Measurements from ENCODE around the gene HSPG2.
"Not testable (repeated sequence)": the region's sequence is repeated elsewhere in the genome, so short reads cannot be mapped to it uniquely, and the experiment has no call there.

The HSPG2 gene

GRCh38 chr1:21937034-21937371, at the start of gene HSPG2:
Gene HSPG2 (minus strand): TSS chr1:21937310. CDS start chr1:21937217, 93 bp downstream.
- DNase-seq (ENCODE audit: extremely low read depth in 1 of 2, low read depth in 1 of 2): no peak

GRCh38 chr1:21986386-21986785, 49.3 kb upstream of the HSPG2 start:
- not testable (repeated sequence) for DNase-seq (ENCODE audit: extremely low read depth in 1 of 2, low read depth in 1 of 2)

- DNase-seq (ENCODE audit: extremely low read depth in 1 of 2, low read depth in 1 of 2): not testable (repeated sequence)
Measured at GRCh38 chr1:21985893-21986292, 48.8 kb upstream of the HSPG2 start.

GRCh38 chr1:21983539-21983938, 46.4 kb upstream of the HSPG2 start:
- DNase-seq (ENCODE audit: extremely low read depth in 1 of 2, low read depth in 1 of 2): not testable (repeated sequence)

- not testable (repeated sequence) for DNase-seq (ENCODE audit: extremely low read depth in 1 of 2, low read depth in 1 of 2)
Measured at GRCh38 chr1:21982122-21982521, 45.0 kb upstream of the HSPG2 start.

- not testable (repeated sequence) for DNase-seq (ENCODE audit: extremely low read depth in 1 of 2, low read depth in 1 of 2)
Measured at GRCh38 chr1:21981253-21981652, 44.1 kb upstream of the HSPG2 start.

GRCh38 chr1:21980515-21981220, 43.6 kb upstream of the HSPG2 start:
- DNase-seq (ENCODE audit: extremely low read depth in 1 of 2, low read depth in 1 of 2): not testable (repeated sequence)

- DNase-seq (ENCODE audit: extremely low read depth in 1 of 2, low read depth in 1 of 2): not testable (repeated sequence)
Measured at GRCh38 chr1:21978209-21978608, 41.1 kb upstream of the HSPG2 start.

GRCh38 chr1:21976703-21977239, 39.7 kb upstream of the HSPG2 start, which contains the start of gene CELA3B:
Gene CELA3B (plus strand): TSS chr1:21977022. CDS start chr1:21977040, 18 bp downstream.
- DNase-seq (ENCODE audit: extremely low read depth in 1 of 2, low read depth in 1 of 2): not testable (repeated sequence)

GRCh38 chr1:21975296-21975695, 38.2 kb upstream of the HSPG2 start:
- not testable (repeated sequence) for DNase-seq (ENCODE audit: extremely low read depth in 1 of 2, low read depth in 1 of 2)

- not testable (repeated sequence) for DNase-seq (ENCODE audit: extremely low read depth in 1 of 2, low read depth in 1 of 2)
Measured at GRCh38 chr1:21974699-21975098, 37.6 kb upstream of the HSPG2 start.

GRCh38 chr1:21973948-21974347, 36.8 kb upstream of the HSPG2 start:
- not testable (repeated sequence) for DNase-seq (ENCODE audit: extremely low read depth in 1 of 2, low read depth in 1 of 2)

- DNase-seq (ENCODE audit: extremely low read depth in 1 of 2, low read depth in 1 of 2): not testable (repeated sequence)
Measured at GRCh38 chr1:21972973-21973441, 35.9 kb upstream of the HSPG2 start.

- not testable (repeated sequence) for DNase-seq (ENCODE audit: extremely low read depth in 1 of 2, low read depth in 1 of 2)
Measured at GRCh38 chr1:21970523-21970922, 33.4 kb upstream of the HSPG2 start.

GRCh38 chr1:21969066-21969465, 32.0 kb upstream of the HSPG2 start:
- not testable (repeated sequence) for DNase-seq (ENCODE audit: extremely low read depth in 1 of 2, low read depth in 1 of 2)

- DNase-seq (ENCODE audit: extremely low read depth in 1 of 2, low read depth in 1 of 2): not testable (repeated sequence)
Measured at GRCh38 chr1:21967216-21967615, 30.1 kb upstream of the HSPG2 start.

- DNase-seq (ENCODE audit: extremely low read depth in 1 of 2, low read depth in 1 of 2): no peak
Measured at GRCh38 chr1:21966247-21967000, 29.3 kb upstream of the HSPG2 start.

GRCh38 chr1:21963477-21964217, 26.5 kb upstream of the HSPG2 start:
- peak; percentile 38 to 70 for DNase-seq (ENCODE audit: extremely low read depth in 1 of 2, low read depth in 1 of 2)

- DNase-seq (ENCODE audit: extremely low read depth in 1 of 2, low read depth in 1 of 2): no peak
Measured at GRCh38 chr1:21961799-21962198, 24.7 kb upstream of the HSPG2 start.

GRCh38 chr1:21961337-21961736, 24.2 kb upstream of the HSPG2 start:
- no peak for DNase-seq (ENCODE audit: extremely low read depth in 1 of 2, low read depth in 1 of 2)

Measured in activated CD8-positive, alpha-beta memory T cell treated with anti-CD3 and anti-CD28 coated beads for 1 hour (primary cell).